BLaER1 treated with 17β-estradiol and CSF1 and Interleukin-3, amounts not matched to agents 10 nM and 100 nM (cell line): ENCODE data around the gene CCT3.

Experiments used
- H3K27ac ChIP-seq, 11 experiments: shearing (Covaris generic); formaldehyde crosslinking; 2 replicates each; pipeline ENCODE4 v1.8.1; 2022
- H3K27me3 ChIP-seq, 11 experiments: shearing (Covaris generic); formaldehyde crosslinking; 2 replicates each; pipeline ENCODE4 v1.8.1; 2022
- H3K36me3 ChIP-seq, 11 experiments: shearing (Covaris generic); formaldehyde crosslinking; 2 replicates each; pipeline ENCODE4 v1.8.1; 2022
- H3K4me1 ChIP-seq, 10 experiments: shearing (Covaris generic); formaldehyde crosslinking; 2 replicates each; pipeline ENCODE4 v1.8.1; 2022
- H3K4me2 ChIP-seq, 11 experiments: shearing (Covaris generic); formaldehyde crosslinking; 2 replicates each; pipeline ENCODE4 v1.8.1; 2022
- H3K4me3 ChIP-seq, 10 experiments: shearing (Covaris generic); formaldehyde crosslinking; 2 replicates each; pipeline ENCODE4 v1.8.1; 2022
- H3K9ac ChIP-seq, 11 experiments: shearing (Covaris generic); formaldehyde crosslinking; 2 replicates each; pipeline ENCODE4 v1.8.1; 2022
- H3K9me3 ChIP-seq, 11 experiments: shearing (Covaris generic); formaldehyde crosslinking; replicated peaks in 1 of 11; 2 replicates each; pipeline ENCODE4 v1.8.1; 2022
- H4K20me1 ChIP-seq, 11 experiments: shearing (Covaris generic); formaldehyde crosslinking; 2 replicates each; pipeline ENCODE4 v1.8.1; 2022
- Cebpa-rat ChIP-seq, 11 experiments: shearing (Covaris generic); IDR thresholded peaks; 2 replicates each; pipeline ENCODE4 v1.8.1; 2022

The CCT3 gene

DNA sequence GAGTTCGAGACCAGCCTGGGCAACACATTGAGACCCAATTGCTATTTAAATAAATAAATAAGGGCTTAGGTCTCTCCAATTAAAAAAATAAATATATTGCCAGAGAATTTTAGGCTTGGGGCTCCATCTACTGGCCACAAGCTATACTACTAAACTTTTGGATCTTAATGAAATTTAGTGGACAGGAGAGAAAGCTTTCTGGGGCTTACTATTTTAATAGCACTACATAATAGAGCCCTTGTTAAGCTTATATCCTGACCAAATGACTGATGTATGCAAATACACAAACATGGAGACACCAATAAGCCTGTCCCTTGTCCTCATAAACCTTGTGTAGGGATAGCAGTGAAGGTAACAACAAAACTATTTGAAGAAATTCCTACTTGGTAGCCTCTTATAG is 18.4 kb downstream of the CCT3 start:
- H4K20me1 ChIP-seq, result peaks cover 7 to 100% (median 85%) of the 10 kb centered on the region in 11 experiments; a peak in 20 of 22 replicates
- TF ChIP-seq Cebpa-rat (IDR thresholded peaks at IDR 0.05), result no peak
- no peaks in the 10 kb centered on the region for H3K27me3 ChIP-seq
- peaks cover 98 to 100% (median 100%) of the 10 kb centered on the region in 11 experiments for H3K36me3 ChIP-seq
- no peak overlapping the region for H3K27ac ChIP-seq
- no peak overlapping the region for H3K4me2 ChIP-seq
- H3K4me3 ChIP-seq, result no peak overlapping the region
- H3K9ac ChIP-seq, result peak overlapping the region in 1 of 11 experiments; percentile 1; a peak in 2 of 22 replicates
- no peaks in the 10 kb centered on the region; a peak in 1 of 20 replicates for H3K4me1 ChIP-seq
- no peaks in the 10 kb centered on the region for H3K9me3 ChIP-seq

DNA sequence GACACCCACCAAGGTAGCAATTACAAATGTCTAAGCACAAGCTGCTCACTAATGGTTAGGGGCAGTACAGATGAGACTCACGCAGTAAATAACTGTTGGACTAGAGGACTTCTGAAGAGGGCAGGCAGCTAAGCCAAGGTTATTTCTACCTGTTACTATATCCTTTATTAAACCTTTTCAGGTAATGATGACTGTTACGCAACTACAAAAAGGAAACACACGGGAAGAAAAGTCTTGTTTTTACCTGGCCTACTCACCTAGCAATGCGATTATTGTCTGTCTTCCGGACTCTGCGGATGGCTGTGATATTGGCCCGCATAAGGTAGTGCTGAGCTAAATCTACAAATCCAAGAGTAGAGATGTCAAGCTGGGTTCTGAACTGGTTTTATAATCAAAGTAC is 21.2 kb downstream of the CCT3 start:
- Histone ChIP-seq H3K4me1 (peaks cover 0 to 14% (median 8%) of the 10 kb centered on the region in 10 experiments; a peak in 14 of 20 replicates), H3K27ac (no peak overlapping the region), H3K36me3 (peaks cover 99 to 100% (median 100%) of the 10 kb centered on the region in 11 experiments), H3K4me2 (no peak overlapping the region), H4K20me1 (peaks cover 7 to 100% (median 74%) of the 10 kb centered on the region in 11 experiments; a peak in 20 of 22 replicates), H3K4me3 (no peak overlapping the region), H3K27me3 (no peaks in the 10 kb centered on the region), H3K9ac (no peak overlapping the region), H3K9me3 (no peaks in the 10 kb centered on the region)
- TF ChIP-seq Cebpa-rat (IDR thresholded peaks at IDR 0.05), result peak in 5 of 11 experiments; percentile 5 to 63 (median 53); a peak in 6 of 22 replicates

DNA sequence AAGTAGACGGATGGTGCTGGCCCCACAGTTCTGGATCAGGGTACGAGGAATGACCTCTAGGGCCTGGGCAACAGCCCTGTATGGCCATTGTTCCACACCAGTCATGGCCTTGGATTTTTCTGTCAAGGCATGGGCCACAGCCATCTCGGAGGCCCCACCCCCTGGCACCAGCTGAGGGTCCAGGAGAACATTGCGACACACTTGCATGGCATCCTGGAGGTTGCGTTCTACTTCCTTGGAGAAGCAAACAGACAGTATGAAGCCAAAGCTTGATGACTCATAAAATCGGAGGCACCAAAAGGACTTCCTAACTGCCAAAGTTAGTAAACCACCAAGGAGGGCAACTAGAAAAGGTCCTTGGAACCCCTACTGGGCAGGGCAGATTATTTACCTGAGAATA is 27.1 kb downstream of the CCT3 start:
- H3K9ac ChIP-seq, result peak overlapping the region in 2 of 11 experiments; percentile 9 to 36; a peak in 2 of 22 replicates
- H3K4me2 ChIP-seq, result peak overlapping the region in 7 of 11 experiments; percentile 23 to 63 (median 36); a peak in 11 of 22 replicates
- peak in 9 of 11 experiments; percentile 46 to 85 (median 76); a peak in 13 of 22 replicates for TF ChIP-seq Cebpa-rat (IDR thresholded peaks at IDR 0.05)
- peaks cover 0 to 29% (median 21%) of the 10 kb centered on the region in 10 experiments; a peak in 16 of 20 replicates for H3K4me1 ChIP-seq
- H3K27ac ChIP-seq, result peak overlapping the region in 8 of 11 experiments; percentile 8 to 61 (median 53); a peak in 14 of 22 replicates
- peaks cover 0 to 99% (median 47%) of the 10 kb centered on the region in 11 experiments; a peak in 16 of 22 replicates for H4K20me1 ChIP-seq
- H3K4me3 ChIP-seq, result no peak overlapping the region
- no peaks in the 10 kb centered on the region for H3K9me3 ChIP-seq
- peaks cover 99 to 100% (median 100%) of the 10 kb centered on the region in 11 experiments for H3K36me3 ChIP-seq
- H3K27me3 ChIP-seq, result no peaks in the 10 kb centered on the region

DNA sequence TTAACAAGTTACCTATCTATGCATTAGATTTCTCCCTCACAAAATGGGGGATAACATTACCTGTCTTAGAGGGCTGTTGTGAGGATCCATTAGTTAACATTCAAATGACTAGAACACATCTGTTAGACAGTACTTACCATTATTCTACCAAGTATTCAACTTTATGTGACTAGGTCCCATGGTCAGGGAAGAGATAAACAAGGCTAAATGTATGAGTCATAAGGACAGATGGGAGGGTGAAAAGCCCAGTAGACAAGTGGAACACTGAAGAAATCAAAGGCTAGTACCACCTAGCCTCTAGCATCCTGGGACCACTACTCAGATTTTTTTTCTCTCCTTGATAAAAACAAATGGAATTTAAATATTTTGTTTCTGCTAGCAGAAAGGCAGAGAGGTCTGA is 30.0 kb downstream of the CCT3 start:
- no peak overlapping the region for H3K4me3 ChIP-seq
- no peak overlapping the region for H3K4me2 ChIP-seq
- H3K36me3 ChIP-seq, result peaks cover 96 to 100% (median 99%) of the 10 kb centered on the region in 11 experiments
- peaks cover 0 to 27% (median 21%) of the 10 kb centered on the region in 10 experiments; a peak in 16 of 20 replicates for H3K4me1 ChIP-seq
- no peak for TF ChIP-seq Cebpa-rat (IDR thresholded peaks at IDR 0.05)
- H3K27me3 ChIP-seq, result no peaks in the 10 kb centered on the region
- peaks cover 0 to 78% (median 40%) of the 10 kb centered on the region in 11 experiments; a peak in 16 of 22 replicates for H4K20me1 ChIP-seq
- no peak overlapping the region for H3K9ac ChIP-seq
- H3K27ac ChIP-seq, result no peak overlapping the region
- no peaks in the 10 kb centered on the region for H3K9me3 ChIP-seq

DNA sequence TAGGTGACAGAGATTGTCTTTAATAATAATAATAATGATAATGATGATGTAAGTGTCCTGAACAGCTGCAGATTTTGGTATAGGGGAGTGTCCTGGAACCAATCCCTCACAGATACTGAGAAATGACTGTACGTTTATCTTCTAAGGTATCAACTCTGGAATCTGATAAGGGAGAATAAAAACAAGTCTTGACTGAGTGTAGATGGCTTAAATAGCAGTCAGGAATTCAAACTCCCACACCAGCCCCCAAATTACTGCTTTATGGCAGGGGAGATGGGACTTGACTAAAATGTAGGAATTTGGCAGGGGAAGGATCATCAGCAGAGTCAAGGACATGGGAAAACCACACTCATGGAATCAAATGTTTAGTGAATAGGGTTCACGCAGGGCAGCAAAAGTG is 32.9 kb downstream of the CCT3 start:
- H3K36me3 ChIP-seq, result peaks cover 68 to 85% (median 76%) of the 10 kb centered on the region in 11 experiments
- no peaks in the 10 kb centered on the region for H3K4me1 ChIP-seq
- no peak overlapping the region for H3K27ac ChIP-seq
- no peak overlapping the region for H3K4me3 ChIP-seq
- peaks cover 0 to 54% (median 22%) of the 10 kb centered on the region in 11 experiments; a peak in 12 of 22 replicates for H4K20me1 ChIP-seq
- no peak for TF ChIP-seq Cebpa-rat (IDR thresholded peaks at IDR 0.05)
- H3K4me2 ChIP-seq, result no peak overlapping the region
- H3K9ac ChIP-seq, result no peak overlapping the region
- H3K9me3 ChIP-seq, result no peaks in the 10 kb centered on the region
- H3K27me3 ChIP-seq, result no peaks in the 10 kb centered on the region

DNA sequence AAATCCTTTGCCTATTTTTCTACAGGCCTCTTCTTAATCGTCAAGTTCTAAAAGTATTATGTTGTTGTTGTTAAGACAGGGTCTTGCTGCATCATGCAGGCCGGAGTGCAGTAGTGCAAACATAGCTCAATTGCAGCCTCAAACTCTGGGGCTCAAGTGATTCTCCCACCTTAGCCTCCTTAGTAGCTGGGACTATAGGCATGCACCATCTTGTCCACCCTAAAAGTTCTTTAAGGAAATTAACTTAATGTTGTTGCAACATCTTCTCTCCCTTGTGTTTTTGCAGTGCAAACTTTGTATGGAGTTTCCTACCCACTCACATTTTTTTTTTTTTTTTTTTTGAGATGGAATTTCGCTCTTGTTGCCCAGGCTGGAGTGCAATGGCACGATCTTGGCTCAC is 34.9 kb downstream of the CCT3 start:
- no peaks in the 10 kb centered on the region for H3K4me1 ChIP-seq
- H3K4me3 ChIP-seq, result no peak overlapping the region
- H3K9me3 ChIP-seq, result no peaks in the 10 kb centered on the region
- H3K27me3 ChIP-seq, result no peaks in the 10 kb centered on the region
- H3K4me2 ChIP-seq, result no peak overlapping the region
- TF ChIP-seq Cebpa-rat (IDR thresholded peaks at IDR 0.05), result no peak
- peaks cover 0 to 39% (median 8%) of the 10 kb centered on the region in 11 experiments; a peak in 8 of 22 replicates for H4K20me1 ChIP-seq
- no peak overlapping the region for H3K27ac ChIP-seq
- peaks cover 48 to 65% (median 57%) of the 10 kb centered on the region in 11 experiments for H3K36me3 ChIP-seq
- H3K9ac ChIP-seq, result no peak overlapping the region

DNA sequence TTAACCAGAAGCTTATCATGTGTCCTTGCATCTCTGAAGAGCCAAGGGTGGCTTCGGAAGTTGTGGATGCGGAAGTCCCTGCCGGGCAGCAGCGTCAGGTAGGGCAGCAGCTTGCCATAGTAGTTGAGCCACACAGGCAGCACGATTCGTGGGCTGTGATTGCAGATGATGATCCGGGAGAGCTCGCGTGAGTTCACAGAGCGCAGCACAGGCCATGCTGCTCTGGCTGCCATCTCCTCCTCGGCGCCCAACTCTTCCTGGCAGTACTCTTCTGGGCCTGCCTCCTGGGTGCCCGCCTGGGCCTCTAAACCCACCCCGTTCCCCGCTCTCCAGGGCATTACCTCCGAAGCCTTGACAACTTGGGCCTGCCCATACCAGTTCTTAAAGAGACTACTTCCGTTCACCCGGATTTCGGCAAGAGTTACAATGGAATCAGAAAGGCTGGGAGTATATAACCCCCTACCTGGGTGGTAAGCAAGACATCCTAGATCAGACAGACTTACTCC is 39.2 kb downstream of the CCT3 start, which contains the start of gene VHLL:
Gene VHLL, minus strand, starts transcription at position 456 of the 506 bp plus-strand sequence. Its CDS starts 118 bp downstream, at position 338.
- Histone ChIP-seq H3K4me3 (no peak within 1 kb of the TSS), H3K4me1 (peaks cover 0 to 9% (median 0%) of the 10 kb centered on the region in 10 experiments; a peak in 5 of 20 replicates), H3K27me3 (no peaks in the 10 kb centered on the region), H3K9me3 (no peaks in the 10 kb centered on the region), H3K27ac (no peak within 1 kb of the TSS), H3K4me2 (no peak within 1 kb of the TSS), H4K20me1 (peaks cover 0 to 14% (median 0%) of the 10 kb centered on the region in 11 experiments; a peak in 4 of 22 replicates), H3K36me3 (peaks cover 7 to 22% (median 14%) of the 10 kb centered on the region in 11 experiments), H3K9ac (no peak within 1 kb of the TSS)
- TF ChIP-seq Cebpa-rat (IDR thresholded peaks at IDR 0.05), result no peak

DNA sequence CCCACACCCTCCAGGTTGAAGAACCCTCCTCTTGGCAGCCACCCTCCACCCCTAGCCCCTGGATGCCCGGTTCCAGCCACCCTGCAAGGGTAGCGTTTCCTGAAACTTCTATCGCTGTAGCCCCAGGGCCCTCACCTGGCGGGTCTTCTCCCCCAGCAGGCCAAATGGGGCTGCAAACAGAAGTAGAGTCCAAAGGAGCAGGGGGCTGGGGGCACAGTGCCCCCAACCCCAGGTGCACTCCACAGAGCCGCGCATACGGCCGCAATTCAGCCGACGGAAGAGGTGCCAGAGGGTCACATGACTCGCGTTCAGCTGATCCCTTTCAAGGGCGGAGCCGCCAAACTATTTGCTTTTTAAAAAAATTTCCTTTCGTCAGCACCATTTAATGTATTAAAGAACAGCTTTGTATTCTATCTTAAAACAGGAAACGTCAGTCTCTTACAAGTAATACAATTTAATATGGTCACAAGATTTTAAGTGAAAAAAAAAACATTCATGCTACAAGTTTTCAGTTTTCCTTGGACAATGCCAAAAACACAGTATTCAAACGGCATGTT is 42.6 kb downstream of the CCT3 start, which contains the start of gene GLMP:
Gene GLMP, minus strand, starts transcription at position 289 of the 557 bp plus-strand sequence. Its CDS starts 34 bp downstream, at position 255.
- Histone ChIP-seq H3K27ac (no peak within 1 kb of the TSS), H3K4me3 (no peak within 1 kb of the TSS), H3K9ac (no peak within 1 kb of the TSS), H3K9me3 (no peaks in the 10 kb centered on the region), H3K4me1 (peaks cover 0 to 9% (median 0%) of the 10 kb centered on the region in 10 experiments; a peak in 5 of 20 replicates), H4K20me1 (peaks cover 0 to 7% (median 0%) of the 10 kb centered on the region in 11 experiments; a peak in 2 of 22 replicates), H3K27me3 (no peaks in the 10 kb centered on the region), H3K4me2 (peak within 1 kb of the TSS in 2 of 11 experiments; percentile 24 to 26; a peak in 1 of 22 replicates), H3K36me3 (peaks cover 4 to 32% (median 10%) of the 10 kb centered on the region in 11 experiments; a peak in 15 of 22 replicates)
- TF ChIP-seq Cebpa-rat (IDR thresholded peaks at IDR 0.05), result no peak

DNA sequence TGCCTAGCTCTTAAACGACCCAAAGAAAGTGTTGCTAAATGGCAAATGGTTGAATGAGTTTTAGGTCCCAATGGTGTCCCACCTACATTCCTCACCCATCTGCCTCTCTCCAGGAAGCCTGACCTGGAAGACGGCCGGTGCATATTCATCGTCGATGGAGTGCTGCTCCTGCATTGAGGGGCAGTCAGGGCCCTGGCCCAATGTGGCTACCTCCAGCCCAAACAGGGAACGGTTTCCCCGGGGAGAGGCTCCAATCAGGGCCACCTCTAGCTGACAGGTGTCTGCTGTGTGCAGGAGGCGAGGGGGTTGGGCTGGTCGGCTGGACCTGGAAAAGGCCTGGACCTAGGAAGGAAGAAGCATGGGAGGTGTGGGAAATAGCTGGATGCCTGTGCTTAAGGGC is 44.2 kb downstream of the CCT3 start:
- Histone ChIP-seq H3K4me1 (peaks cover 0 to 16% (median 0%) of the 10 kb centered on the region in 10 experiments; a peak in 5 of 20 replicates), H3K9ac (no peak overlapping the region), H3K9me3 (no peaks in the 10 kb centered on the region), H3K4me3 (no peak overlapping the region), H3K36me3 (peaks cover 7 to 34% (median 16%) of the 10 kb centered on the region in 11 experiments; a peak in 17 of 22 replicates), H3K27ac (no peak overlapping the region), H3K27me3 (no peaks in the 10 kb centered on the region), H4K20me1 (peaks cover 0 to 7% (median 0%) of the 10 kb centered on the region in 11 experiments; a peak in 2 of 22 replicates), H3K4me2 (no peak overlapping the region)
- no peak for TF ChIP-seq Cebpa-rat (IDR thresholded peaks at IDR 0.05)
